GM12864 (cell line): ENCODE data around the gene C1QA.
A peak's percentile ranks its signal among the peaks of the same experiment; 100 is the strongest.

ENCODE experiments used
- DNase-seq: peaks from one replicate; pipeline ENCODE4 v3.0.0-alpha.2; 2011; ENCODE audit warnings: low read depth
- H3K4me3 ChIP-seq: 2 replicates; pipeline ENCODE4 v1.5.1; 2011; ENCODE audit warnings: mild to moderate bottlenecking, low read depth, low read length, control low read depth
- TF ChIP-seq, protein P1 (sequence below): IDR thresholded peaks from 2 replicates; pipeline ENCODE4 v1.5.1; 2011; ENCODE audit warnings: low read depth, mild to moderate bottlenecking, moderate library complexity, low read length, control low read depth, inconsistent platforms; ENCODE audit errors: missing control alignments

C1QA gene

DNA sequence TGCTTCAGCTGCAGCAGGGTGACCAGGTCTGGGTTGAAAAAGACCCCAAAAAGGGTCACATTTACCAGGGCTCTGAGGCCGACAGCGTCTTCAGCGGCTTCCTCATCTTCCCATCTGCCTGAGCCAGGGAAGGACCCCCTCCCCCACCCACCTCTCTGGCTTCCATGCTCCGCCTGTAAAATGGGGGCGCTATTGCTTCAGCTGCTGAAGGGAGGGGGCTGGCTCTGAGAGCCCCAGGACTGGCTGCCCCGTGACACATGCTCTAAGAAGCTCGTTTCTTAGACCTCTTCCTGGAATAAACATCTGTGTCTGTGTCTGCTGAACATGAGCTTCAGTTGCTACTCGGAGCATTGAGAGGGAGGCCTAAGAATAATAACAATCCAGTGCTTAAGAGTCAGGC lies 2.9 kb downstream of the C1QA start:
- TF ChIP-seq, protein P1, sequence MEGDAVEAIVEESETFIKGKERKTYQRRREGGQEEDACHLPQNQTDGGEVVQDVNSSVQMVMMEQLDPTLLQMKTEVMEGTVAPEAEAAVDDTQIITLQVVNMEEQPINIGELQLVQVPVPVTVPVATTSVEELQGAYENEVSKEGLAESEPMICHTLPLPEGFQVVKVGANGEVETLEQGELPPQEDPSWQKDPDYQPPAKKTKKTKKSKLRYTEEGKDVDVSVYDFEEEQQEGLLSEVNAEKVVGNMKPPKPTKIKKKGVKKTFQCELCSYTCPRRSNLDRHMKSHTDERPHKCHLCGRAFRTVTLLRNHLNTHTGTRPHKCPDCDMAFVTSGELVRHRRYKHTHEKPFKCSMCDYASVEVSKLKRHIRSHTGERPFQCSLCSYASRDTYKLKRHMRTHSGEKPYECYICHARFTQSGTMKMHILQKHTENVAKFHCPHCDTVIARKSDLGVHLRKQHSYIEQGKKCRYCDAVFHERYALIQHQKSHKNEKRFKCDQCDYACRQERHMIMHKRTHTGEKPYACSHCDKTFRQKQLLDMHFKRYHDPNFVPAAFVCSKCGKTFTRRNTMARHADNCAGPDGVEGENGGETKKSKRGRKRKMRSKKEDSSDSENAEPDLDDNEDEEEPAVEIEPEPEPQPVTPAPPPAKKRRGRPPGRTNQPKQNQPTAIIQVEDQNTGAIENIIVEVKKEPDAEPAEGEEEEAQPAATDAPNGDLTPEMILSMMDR = no peak
- no peak overlapping the region for H3K4me3 ChIP-seq
- no peak for DNase-seq

DNA sequence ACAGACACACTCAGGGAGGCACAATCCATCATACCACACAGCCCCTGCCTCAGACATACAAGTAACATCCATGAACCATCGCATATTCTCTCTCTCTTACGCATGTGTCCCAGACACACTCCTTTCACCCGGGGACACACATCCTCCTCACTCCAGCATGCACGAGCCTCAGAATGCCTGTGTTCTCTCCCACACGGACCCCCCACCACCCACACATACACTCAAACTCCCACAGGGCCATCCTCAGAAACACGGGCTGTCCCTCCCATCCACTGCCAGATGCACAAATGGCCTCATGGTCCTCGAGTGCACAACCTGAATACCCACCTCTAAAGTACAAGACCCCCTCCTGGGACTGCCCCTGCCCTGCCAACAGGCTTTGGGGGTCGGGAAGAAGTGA lies 4.8 kb downstream of the C1QA start:
- TF ChIP-seq, protein P1 = no peak
- DNase-seq = no peak
- H3K4me3 ChIP-seq = no peak overlapping the region

DNA sequence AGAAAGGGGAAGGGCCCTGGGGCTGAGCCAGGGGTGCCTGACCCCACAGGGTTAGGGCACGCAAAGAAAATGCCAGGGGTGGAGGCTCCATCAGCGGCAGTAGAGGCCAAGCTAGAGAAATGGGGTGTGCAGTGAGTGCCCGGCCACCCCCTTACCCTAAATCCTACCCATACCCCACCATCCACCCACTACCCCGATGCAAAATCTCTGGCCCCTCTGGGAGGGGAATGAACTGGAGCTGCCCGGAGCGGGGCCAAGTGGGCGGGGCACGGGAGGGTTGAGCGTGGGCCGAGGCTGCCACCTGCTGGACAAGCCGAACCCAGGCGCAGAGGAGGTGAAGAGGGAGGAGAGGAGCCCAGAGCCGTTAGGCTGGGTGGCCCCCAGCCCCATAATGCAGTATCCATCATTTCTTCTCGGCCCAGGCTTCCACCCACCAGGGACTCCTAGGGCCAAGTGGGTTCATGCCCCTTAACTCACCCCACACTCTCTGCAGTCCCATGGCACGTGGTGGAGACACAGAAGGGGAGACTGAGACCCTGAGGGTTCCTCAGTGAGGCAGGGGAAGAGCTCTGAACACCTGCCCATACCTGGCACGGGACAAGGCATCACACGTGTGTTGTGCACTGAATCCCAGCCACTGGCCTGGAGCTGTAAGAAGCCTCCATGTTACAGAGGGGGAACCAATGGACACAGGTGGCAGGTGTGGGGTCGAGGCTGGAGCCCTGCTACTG lies 5.6 kb downstream of the C1QA start:
- H3K4me3 ChIP-seq = no peak overlapping the region
- TF ChIP-seq, protein P1 = peak; percentile 85
- DNase-seq = no peak

DNA sequence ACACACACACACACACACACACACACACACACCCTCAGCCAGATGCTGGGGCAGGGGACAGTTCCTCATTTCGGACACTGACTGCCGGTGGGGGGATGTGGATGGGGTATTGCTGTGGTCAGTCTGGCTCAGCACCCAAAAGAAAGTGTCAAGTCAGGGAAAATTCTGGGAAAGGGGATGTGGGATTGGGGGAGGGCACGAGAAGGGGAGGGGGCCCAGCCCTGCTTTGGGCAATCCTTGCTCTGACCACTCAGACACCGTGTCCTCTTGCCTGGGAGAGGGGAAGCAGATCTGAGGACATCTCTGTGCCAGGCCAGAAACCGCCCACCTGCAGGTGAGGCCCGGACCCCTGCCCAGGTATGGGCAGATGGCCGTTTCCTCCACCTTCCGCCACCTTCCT lies 7.0 kb downstream of the C1QA start, which contains the start of gene C1QC:
TSS of gene C1QC (plus strand) at position 253 of the 400 bp plus-strand sequence. CDS start 391 bp downstream, outside the sequence.
- TF ChIP-seq, protein P1 = no peak
- no peak within 1 kb of the TSS for H3K4me3 ChIP-seq
- DNase-seq = no peak

DNA sequence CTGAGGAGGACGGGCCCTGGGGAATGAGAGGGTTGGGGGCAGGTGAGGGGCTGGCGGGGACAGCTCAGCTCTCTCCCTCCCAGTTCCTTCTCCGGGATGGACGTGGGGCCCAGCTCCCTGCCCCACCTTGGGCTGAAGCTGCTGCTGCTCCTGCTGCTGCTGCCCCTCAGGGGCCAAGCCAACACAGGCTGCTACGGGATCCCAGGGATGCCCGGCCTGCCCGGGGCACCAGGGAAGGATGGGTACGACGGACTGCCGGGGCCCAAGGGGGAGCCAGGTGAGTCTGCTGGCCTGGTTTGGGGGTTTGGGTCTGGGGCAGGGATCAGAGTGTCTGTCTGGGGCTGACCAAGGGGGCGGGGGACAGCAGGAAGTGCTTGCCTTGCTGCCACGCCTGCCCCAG lies 7.5 kb downstream of the C1QA start:
- no peak overlapping the region for H3K4me3 ChIP-seq
- DNase-seq = no peak
- TF ChIP-seq, protein P1 = no peak

DNA sequence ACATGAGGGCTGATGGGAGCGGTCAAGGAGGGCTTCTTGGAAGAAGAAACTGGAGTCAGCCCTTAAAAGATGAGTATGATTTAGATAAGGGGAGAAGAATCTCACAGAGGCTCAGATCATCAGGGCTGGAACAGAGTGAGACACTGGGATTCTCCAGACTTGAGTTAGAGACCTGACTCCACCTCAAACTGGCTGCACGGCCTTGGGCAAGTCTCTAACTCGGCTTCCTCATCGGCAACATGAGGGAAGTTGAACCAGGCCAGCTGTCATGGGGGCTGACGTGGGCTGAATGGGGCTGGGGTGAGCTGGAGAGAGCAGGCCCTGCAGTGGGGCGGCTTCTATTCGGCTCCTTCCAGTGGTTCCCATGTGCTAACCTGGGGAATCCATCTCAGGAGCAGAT lies 9.5 kb downstream of the C1QA start:
- no peak for DNase-seq
- H3K4me3 ChIP-seq = no peak overlapping the region
- TF ChIP-seq, protein P1 = no peak

DNA sequence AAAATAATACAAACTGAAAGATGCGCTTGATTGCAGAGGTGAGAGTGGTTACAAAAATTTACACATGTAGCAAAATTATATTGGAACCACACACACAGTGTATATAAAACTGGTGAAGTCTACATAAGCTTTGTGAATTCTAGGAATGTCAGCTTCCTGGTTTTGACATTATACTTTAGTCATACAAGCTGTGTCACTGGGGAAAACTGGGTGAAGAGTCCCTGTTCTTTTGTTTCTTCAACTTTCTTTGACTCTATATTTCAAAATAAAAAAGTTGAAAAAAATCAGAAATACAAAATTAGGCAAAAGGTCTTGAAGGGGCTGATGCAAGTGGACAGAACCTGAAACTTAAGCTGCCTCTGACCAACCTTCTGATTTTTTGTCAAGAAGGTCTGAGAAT lies 10.0 kb downstream of the C1QA start:
- H3K4me3 ChIP-seq = no peak overlapping the region
- no peak for DNase-seq
- TF ChIP-seq, protein P1 = no peak
